Measurements from ENCODE around the gene FNBP1.
"Not testable (repeated sequence)": the region's sequence is repeated elsewhere in the genome, so short reads cannot be mapped to it uniquely, and the experiment has no call there.

FNBP1 gene

DNA sequence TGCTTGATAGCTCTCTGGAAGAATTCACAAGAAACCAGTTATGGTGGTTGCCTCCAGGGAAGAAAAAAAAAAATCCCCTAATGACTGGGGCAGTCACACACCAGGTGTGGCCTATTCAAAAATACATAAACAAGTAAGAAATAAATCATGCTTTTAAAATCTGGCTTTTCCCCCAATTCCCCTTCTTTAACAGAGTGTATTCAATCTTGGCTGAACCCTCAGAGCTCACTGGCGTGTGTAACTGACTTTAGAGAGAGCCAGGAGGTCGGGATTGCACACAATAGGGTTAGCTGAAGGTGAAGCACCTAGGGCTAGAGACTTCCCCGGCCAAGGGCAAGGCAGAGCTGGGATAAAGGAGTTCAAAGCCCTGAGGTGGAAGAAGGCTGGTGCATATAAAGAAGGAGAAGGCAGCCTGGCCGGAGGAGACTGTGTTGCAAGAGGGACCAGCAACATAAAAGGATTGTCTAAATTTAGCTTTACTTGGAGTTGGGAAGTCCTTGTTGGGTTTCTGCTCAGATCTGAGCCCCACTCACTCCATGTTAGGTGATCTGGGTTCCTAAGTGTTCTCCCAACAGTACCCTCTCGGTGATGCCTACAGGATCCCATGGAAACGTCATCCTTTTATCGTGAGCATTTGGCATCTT, 19.7 kb downstream of the FNBP1 start:
- Mint-ChIP-seq H3K9me3 (no peaks in the 10 kb centered on the region), H3K27me3 (no peaks in the 10 kb centered on the region), H3K4me1 (ENCODE audit: low read depth) (peaks cover 42% of the 10 kb centered on the region), H3K36me3 (ENCODE audit: low read depth) (peaks cover 26% of the 10 kb centered on the region), H3K27ac (peak overlapping the region; percentile 41), H3K4me3 (no peak overlapping the region)
- intact Hi-C loops (cut with micrococcal nuclease) = no loop called here

DNA sequence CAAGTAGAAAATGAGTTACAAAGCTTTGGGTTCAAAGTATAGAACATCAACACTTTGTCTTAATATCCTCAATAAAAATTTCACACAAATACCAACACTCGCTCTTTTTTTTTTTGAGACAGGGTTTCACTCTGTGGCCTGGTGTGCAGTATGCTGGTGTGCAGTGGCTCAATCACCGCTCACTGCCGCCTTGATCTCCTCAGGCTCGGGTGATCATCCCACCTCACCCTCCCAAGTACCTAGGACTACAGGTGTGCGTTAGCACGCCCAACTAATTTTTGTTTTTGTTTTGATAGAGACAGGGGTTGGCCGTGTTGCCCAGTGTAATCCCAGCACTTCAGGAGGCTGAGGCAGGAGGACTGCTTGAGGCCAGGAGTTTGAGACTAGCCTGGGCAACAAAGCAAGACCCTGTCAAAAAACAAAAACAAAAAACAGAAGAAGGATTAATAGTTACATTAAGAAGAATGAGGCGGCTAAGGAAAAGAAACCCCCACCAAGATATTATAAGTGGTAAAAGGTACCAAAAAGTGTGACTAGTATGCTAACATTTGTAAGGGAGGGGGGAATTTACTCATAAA, 20.3 kb downstream of the FNBP1 start:
- H3K4me3 Mint-ChIP-seq = no peak overlapping the region
- no peaks in the 10 kb centered on the region for H3K27me3 Mint-ChIP-seq
- intact Hi-C loops (cut with micrococcal nuclease) = no loop called here
- H3K36me3 Mint-ChIP-seq (ENCODE audit: low read depth) = peaks cover 20% of the 10 kb centered on the region
- H3K4me1 Mint-ChIP-seq (ENCODE audit: low read depth) = peaks cover 35% of the 10 kb centered on the region
- peak overlapping the region; percentile 41 for H3K27ac Mint-ChIP-seq
- H3K9me3 Mint-ChIP-seq = no peaks in the 10 kb centered on the region

DNA sequence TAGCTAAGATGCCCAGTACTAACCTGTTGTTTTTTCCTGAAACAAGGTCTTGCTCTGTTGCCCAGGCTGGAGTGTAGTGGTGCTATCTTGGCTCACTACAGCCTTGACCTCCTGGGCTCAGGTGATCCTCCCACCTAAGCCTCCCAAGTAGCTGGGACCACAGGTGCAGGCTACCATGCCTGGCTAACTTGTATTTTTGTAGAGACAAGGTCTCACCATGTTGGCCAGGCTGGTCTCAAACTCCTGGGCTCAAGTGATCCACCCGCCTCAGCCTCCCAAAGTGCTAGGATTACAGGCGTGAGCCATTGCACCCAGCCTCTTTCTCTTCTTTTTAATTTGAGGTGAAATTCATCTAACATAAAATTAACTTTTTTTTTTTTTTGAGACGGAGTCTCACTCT, 21.1 kb downstream of the FNBP1 start:
- H3K27ac Mint-ChIP-seq; H3K9me3 Mint-ChIP-seq; H3K27me3 Mint-ChIP-seq; intact Hi-C loops (cut with micrococcal nuclease); H3K4me3 Mint-ChIP-seq: not testable (repeated sequence)
- Mint-ChIP-seq H3K4me1 (ENCODE audit: low read depth) (peaks cover 33% of the 10 kb centered on the region), H3K36me3 (ENCODE audit: low read depth) (peaks cover 19% of the 10 kb centered on the region)

DNA sequence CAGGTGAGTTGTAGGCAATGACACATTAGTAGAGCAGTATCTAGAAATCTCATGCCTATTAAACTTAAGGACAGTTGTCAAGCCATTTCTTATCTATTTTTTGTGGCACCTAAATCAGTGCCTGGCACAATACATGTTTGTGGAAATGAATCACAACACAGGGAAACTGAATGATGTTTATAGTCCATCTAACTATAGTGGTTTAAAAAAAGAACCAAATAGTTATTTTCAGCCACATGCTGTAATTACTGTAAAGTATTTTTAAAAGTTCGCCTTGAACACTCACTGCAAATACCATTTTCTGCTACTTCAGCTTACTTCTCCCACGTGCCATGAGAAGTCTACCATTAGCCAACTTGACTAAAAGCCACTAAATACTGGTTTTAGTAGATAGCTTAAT, 21.9 kb downstream of the FNBP1 start:
- Mint-ChIP-seq H3K27me3 (no peaks in the 10 kb centered on the region), H3K9me3 (peaks cover 6% of the 10 kb centered on the region), H3K4me3 (no peak overlapping the region), H3K36me3 (ENCODE audit: low read depth) (peaks cover 24% of the 10 kb centered on the region), H3K4me1 (ENCODE audit: low read depth) (peaks cover 27% of the 10 kb centered on the region), H3K27ac (no peak overlapping the region)
- intact Hi-C loops (cut with micrococcal nuclease) = no loop called here

DNA sequence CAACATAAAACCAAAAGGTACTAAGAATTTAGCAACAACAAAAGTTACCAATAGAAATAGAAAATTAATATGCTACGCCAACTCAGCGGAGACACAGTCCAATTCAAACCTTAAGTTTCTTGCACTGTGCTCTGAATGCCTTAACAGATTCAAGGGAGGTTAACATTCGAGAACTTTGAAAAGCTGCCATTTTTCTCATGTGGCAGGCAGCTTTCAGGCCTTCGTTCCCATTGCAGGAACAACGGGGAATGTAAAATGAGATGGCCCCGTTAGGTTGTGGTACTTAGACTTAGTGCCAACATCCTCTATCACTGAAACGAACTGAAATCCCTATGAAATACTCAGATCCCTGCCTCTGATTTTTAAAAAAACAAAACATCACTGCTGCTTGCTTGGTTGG, 22.4 kb downstream of the FNBP1 start:
- peaks cover 25% of the 10 kb centered on the region for H3K4me1 Mint-ChIP-seq (ENCODE audit: low read depth)
- no peak overlapping the region for H3K27ac Mint-ChIP-seq
- intact Hi-C loops (cut with micrococcal nuclease) = no loop called here
- no peaks in the 10 kb centered on the region for H3K27me3 Mint-ChIP-seq
- H3K36me3 Mint-ChIP-seq (ENCODE audit: low read depth) = peaks cover 23% of the 10 kb centered on the region
- H3K9me3 Mint-ChIP-seq = peaks cover 7% of the 10 kb centered on the region
- no peak overlapping the region for H3K4me3 Mint-ChIP-seq

DNA sequence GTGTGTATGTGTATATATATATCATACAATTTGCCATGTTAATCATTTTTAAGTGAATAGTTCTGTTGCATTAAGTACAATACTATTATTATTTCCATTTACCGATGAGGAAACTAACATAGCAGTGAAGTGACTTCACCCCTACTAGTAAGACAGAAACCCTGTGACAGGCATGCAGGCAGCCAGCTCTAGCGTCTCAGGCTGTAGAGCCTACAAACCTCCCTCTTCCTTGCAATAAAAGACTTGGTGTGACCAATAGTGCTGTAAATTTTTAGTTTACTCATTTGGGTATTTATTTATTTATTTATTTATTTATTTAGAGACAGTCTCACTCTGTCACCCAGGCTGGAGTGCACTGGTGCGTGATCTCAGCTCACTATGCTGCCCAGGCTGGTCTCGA, 24.7 kb downstream of the FNBP1 start:
- H3K27ac Mint-ChIP-seq = no peak overlapping the region
- peaks cover 7% of the 10 kb centered on the region for H3K9me3 Mint-ChIP-seq
- peaks cover 23% of the 10 kb centered on the region for H3K36me3 Mint-ChIP-seq (ENCODE audit: low read depth)
- H3K4me3 Mint-ChIP-seq = no peak overlapping the region
- peaks cover 9% of the 10 kb centered on the region for H3K4me1 Mint-ChIP-seq (ENCODE audit: low read depth)
- H3K27me3 Mint-ChIP-seq = no peaks in the 10 kb centered on the region
- intact Hi-C loops (cut with micrococcal nuclease) = no loop called here

DNA sequence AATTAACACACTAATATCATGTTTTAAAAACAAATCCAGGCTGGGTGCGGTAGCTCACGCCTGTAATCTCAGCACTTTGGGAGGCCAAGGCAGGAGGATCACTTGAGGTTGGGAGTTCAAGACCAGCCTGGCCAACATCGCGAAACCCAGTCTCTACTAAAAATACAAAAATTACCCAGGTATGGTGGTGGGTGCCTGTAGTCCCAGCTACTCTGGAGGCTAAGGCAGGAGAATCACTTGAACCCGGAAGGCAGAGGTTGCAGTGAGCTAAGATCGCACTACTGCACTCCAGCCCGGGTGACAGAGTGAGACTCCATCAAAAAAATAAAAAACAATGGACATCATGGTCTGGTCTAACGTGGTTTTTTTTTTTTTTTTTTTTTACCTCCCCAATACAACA, 25.5 kb downstream of the FNBP1 start:
- H3K27ac Mint-ChIP-seq; H3K9me3 Mint-ChIP-seq; H3K27me3 Mint-ChIP-seq; intact Hi-C loops (cut with micrococcal nuclease); H3K4me3 Mint-ChIP-seq: not testable (repeated sequence)
- H3K36me3 Mint-ChIP-seq (ENCODE audit: low read depth) = peaks cover 20% of the 10 kb centered on the region
- H3K4me1 Mint-ChIP-seq (ENCODE audit: low read depth) = peaks cover 11% of the 10 kb centered on the region

DNA sequence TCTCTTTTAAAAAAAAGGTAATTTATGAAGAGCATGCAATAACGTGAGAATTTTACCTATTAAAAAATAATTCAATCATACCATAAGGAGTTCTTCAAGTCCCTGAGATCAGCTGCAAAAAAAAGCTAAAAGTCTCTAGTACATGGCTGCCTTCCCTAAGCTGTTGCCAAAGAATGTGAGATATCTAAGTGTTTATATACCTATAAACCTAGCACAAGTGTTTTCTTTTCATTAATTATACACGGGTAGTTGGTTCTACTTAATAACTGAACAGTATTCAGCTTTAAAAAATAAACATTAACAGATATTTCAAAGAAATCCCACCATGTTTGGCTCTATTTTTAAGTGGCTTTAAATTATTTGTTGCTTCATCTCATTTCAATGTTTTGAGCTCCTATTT, 25.9 kb downstream of the FNBP1 start:
- Mint-ChIP-seq H3K27me3 (no peaks in the 10 kb centered on the region), H3K27ac (no peak overlapping the region), H3K4me3 (no peak overlapping the region), H3K9me3 (peaks cover 7% of the 10 kb centered on the region), H3K36me3 (ENCODE audit: low read depth) (peaks cover 17% of the 10 kb centered on the region), H3K4me1 (ENCODE audit: low read depth) (peaks cover 12% of the 10 kb centered on the region)
- intact Hi-C loops (cut with micrococcal nuclease) = no loop called here

DNA sequence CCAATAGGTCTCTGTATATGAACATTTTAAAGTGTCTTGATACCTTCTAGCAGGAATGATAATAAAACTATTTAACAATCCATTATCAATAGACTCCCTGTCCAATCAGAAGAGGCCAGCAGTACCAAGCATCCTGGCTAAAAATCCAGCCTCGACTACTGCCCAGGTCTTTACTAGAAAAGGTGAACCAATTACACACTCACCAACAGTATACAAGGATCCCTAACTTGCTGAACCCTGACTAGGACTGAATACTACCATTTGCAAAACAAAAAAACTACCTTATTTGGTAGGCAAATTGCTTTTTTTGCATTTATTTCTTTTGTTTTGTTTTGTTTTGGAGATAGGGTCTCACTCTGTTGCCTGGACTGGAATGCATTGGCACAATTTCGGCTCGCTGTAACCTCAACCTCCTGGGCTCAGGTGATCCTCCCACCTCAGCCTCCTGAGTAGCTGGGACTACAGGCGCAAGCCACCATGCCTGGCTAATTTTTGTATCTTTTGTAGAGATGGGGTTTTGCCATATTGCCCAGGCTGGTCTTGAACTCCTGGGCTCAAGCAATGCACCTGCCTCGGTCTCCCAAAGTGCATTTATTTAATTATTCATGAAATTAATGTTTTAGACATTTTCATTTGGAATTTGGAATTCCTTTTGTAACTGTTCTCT, 27.5 kb downstream of the FNBP1 start:
- H3K9me3 Mint-ChIP-seq = peaks cover 7% of the 10 kb centered on the region
- no peaks in the 10 kb centered on the region for H3K27me3 Mint-ChIP-seq
- H3K4me1 Mint-ChIP-seq (ENCODE audit: low read depth) = peaks cover 17% of the 10 kb centered on the region
- intact Hi-C loops (cut with micrococcal nuclease) = no loop called here
- H3K27ac Mint-ChIP-seq = no peak overlapping the region
- H3K36me3 Mint-ChIP-seq (ENCODE audit: low read depth) = peaks cover 24% of the 10 kb centered on the region
- H3K4me3 Mint-ChIP-seq = no peak overlapping the region

DNA sequence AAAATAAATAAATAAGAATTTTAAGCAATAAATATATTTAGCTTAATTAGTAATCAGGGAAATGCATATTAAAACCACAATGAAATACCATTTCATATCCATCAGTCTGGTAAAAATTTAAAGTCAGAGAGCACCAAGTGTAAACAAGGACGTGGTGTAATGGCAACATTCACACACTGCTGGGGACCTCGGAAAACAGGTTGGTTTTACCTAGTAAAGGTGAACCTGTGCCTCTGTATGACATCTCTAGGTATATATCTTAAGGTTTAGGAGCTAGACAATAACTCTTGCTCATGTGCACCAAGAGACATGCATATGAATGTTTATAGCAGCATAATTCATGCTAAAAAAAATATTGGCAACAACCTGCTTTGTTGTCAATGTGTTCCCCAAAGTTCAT, 29.7 kb downstream of the FNBP1 start:
- intact Hi-C loops (cut with micrococcal nuclease) = no loop called here
- H3K4me1 Mint-ChIP-seq (ENCODE audit: low read depth) = peaks cover 37% of the 10 kb centered on the region
- no peak overlapping the region for H3K4me3 Mint-ChIP-seq
- no peaks in the 10 kb centered on the region for H3K27me3 Mint-ChIP-seq
- H3K27ac Mint-ChIP-seq = no peak overlapping the region
- H3K36me3 Mint-ChIP-seq (ENCODE audit: low read depth) = peaks cover 27% of the 10 kb centered on the region
- peaks cover 7% of the 10 kb centered on the region for H3K9me3 Mint-ChIP-seq

DNA sequence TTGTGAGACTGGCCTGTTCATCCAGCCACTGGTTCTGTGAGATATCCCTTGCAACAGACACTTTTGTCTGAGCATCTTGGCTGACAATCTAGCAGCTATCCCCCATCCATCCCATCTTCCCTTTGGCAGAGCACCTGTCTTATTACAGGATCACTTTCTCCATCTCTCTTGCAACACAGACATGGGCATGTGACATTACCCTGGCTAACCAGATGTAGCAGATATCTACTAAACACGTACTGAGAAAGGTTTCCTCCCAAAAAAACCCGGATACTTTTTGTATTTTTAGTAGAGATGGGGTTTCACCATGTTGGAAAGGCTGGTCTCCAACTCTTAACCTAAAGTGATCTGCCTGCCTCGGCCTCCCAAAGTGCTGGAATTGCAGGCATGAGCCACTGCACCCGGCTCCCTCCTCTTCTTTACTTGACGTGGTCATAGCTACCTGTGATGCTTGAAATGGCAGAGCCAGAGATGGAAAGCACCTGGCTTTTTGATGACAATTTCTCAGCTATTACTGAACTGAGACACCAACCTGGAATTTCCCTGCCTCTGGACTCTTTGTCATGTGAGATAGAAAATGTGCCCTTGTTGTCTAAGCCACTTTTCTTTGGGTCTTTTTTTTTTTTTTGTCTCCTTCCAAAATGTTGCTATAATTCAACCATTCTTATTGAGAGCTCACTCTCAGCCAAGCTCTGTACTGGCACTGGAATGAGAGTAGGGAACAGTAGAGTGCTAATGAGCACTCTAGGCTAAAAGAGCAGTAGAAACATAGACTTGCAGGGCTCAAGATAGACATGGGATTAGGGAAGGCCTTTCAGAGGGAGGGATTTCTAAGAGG, 32.6 kb downstream of the FNBP1 start:
- intact Hi-C loops (cut with micrococcal nuclease) = no loop called here

DNA sequence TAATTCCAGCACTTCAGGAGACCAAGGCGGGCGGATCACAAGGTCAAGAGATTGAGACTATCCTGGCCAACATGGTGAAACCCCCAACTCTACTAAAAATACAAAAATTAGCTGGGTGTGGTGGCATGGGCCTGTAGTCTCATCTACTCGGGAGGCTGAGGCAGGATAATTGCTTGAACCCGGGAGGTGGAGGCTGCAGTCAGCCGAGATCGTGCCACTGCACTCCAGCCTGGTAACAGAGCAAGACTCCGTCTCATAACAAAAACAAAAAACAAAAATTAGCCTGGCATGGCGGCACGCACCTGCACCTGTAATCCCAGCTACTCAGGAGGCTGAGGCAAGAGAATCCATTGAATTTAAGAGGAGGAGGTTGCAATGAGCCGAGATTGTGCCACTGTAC, 33.4 kb downstream of the FNBP1 start:
- H3K27me3 Mint-ChIP-seq; H3K9me3 Mint-ChIP-seq; H3K4me3 Mint-ChIP-seq; H3K27ac Mint-ChIP-seq; intact Hi-C loops (cut with micrococcal nuclease): not testable (repeated sequence)
- Mint-ChIP-seq H3K4me1 (ENCODE audit: low read depth) (peaks cover 46% of the 10 kb centered on the region), H3K36me3 (ENCODE audit: low read depth) (peaks cover 28% of the 10 kb centered on the region)

More for the DNA sequence above, 32.6 kb downstream of the FNBP1 start:
- peak overlapping the region; percentile 43 for H3K27ac Mint-ChIP-seq
- peaks cover 46% of the 10 kb centered on the region for H3K4me1 Mint-ChIP-seq (ENCODE audit: low read depth)
- H3K4me3 Mint-ChIP-seq = no peak overlapping the region
- H3K36me3 Mint-ChIP-seq (ENCODE audit: low read depth) = peaks cover 28% of the 10 kb centered on the region
- H3K9me3 Mint-ChIP-seq = no peaks in the 10 kb centered on the region
- no peaks in the 10 kb centered on the region for H3K27me3 Mint-ChIP-seq

DNA sequence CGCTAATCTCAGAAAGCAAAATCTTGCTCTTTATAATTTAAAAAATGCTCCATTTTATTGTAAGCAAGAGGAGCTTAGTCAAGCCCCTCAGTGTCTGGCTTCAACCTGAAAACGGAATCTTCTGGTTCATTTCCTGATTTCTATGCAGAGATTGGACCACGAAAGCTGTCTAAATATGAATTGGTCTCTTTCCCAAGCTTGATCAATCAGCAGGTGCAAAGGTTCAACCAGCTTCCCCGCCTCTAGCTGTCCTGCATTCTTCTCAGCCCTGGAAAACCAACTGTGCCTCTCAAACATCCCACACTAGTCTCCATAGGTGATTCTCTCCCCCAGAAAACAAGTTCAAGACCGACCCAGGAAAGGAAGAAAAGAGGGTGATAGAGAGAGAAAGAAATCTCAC, 34.5 kb downstream of the FNBP1 start:
- peaks cover 34% of the 10 kb centered on the region for H3K36me3 Mint-ChIP-seq (ENCODE audit: low read depth)
- no peaks in the 10 kb centered on the region for H3K9me3 Mint-ChIP-seq
- no peak overlapping the region for H3K27ac Mint-ChIP-seq
- peaks cover 46% of the 10 kb centered on the region for H3K4me1 Mint-ChIP-seq (ENCODE audit: low read depth)
- intact Hi-C loops (cut with micrococcal nuclease) = no loop called here
- H3K4me3 Mint-ChIP-seq = no peak overlapping the region
- H3K27me3 Mint-ChIP-seq = no peaks in the 10 kb centered on the region

DNA sequence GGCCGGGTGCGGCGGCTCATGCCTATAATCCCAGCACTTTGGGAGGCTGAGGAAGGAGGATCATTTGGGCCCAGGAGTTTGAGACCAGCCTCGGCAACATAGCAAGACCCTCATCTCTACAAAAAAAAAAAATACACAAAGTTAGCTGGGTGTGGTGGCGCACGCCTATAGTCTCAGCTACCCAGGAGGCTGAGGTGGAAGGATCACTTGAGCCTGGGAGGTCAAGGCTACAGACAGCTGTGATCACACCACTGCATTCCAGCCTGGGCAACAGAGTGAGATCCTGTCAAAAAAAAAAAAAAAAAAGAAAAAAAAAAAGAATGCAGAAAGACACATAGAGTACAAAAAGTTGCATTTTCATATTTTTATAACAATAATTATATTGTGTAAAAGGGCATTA, 36.0 kb downstream of the FNBP1 start:
- H3K9me3 Mint-ChIP-seq, H3K27ac Mint-ChIP-seq: not testable (repeated sequence)

More for the DNA sequence above, 36.0 kb downstream of the FNBP1 start:
- H3K4me3 Mint-ChIP-seq; H3K27me3 Mint-ChIP-seq; intact Hi-C loops (cut with micrococcal nuclease): not testable (repeated sequence)
- H3K4me1 Mint-ChIP-seq (ENCODE audit: low read depth) = peaks cover 46% of the 10 kb centered on the region
- peaks cover 50% of the 10 kb centered on the region for H3K36me3 Mint-ChIP-seq (ENCODE audit: low read depth)
